ENCODE data around the gene TMC8.

DNA sequence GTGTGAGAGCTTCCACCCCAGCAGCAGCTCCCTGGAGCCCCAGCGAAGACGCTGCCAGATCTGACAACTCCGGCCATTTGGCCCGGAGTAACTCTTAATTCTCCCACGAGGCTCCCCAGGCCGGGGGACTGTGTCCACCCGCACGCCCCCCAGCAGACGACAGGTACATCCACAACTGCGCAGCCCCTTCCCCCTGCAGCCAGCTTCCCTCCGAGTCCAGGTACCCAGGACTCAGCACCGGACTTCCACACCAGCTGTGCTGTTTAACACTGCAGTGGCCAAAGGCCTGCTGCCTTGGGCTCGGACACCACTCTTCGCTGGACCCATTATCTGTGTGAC is 45.0 kb downstream of the TMC8 start:
- TF ChIP-seq POLR2A (IDR thresholded peaks at IDR 0.05): no peak
- TF ChIP-seq, protein P1, sequence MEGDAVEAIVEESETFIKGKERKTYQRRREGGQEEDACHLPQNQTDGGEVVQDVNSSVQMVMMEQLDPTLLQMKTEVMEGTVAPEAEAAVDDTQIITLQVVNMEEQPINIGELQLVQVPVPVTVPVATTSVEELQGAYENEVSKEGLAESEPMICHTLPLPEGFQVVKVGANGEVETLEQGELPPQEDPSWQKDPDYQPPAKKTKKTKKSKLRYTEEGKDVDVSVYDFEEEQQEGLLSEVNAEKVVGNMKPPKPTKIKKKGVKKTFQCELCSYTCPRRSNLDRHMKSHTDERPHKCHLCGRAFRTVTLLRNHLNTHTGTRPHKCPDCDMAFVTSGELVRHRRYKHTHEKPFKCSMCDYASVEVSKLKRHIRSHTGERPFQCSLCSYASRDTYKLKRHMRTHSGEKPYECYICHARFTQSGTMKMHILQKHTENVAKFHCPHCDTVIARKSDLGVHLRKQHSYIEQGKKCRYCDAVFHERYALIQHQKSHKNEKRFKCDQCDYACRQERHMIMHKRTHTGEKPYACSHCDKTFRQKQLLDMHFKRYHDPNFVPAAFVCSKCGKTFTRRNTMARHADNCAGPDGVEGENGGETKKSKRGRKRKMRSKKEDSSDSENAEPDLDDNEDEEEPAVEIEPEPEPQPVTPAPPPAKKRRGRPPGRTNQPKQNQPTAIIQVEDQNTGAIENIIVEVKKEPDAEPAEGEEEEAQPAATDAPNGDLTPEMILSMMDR (IDR thresholded peaks at IDR 0.05): no peak
